IPS-18a (cell line): Measurements from ENCODE around the gene EGFL7.

Experiments used
- H3K27ac ChIP-seq: one replicate; pipeline ENCODE4 v1.5.1; 2013; ENCODE audit warnings: low read length
- H3K27me3 ChIP-seq: one replicate; pipeline ENCODE4 v1.6.1; 2013; ENCODE audit warnings: mild to moderate bottlenecking, low read length; ENCODE audit not compliant: control insufficient read depth, insufficient read depth
- H3K36me3 ChIP-seq: one replicate; pipeline ENCODE4 v1.6.1; 2013; ENCODE audit warnings: low read depth, low read length; ENCODE audit not compliant: control insufficient read depth
- H3K4me1 ChIP-seq: one replicate; pipeline ENCODE4 v1.6.1; 2013; ENCODE audit warnings: low read depth, low read length; ENCODE audit not compliant: control insufficient read depth
- H3K4me3 ChIP-seq: one replicate; pipeline ENCODE4 v1.5.1; 2013; ENCODE audit warnings: low read length
- H3K9ac ChIP-seq: one replicate; pipeline ENCODE4 v1.6.1; 2013; ENCODE audit warnings: mild to moderate bottlenecking, low read length, moderate library complexity
- H3K9me3 ChIP-seq: one replicate; pipeline ENCODE4 v1.6.1; 2013; ENCODE audit warnings: low read depth, low read length; ENCODE audit not compliant: control insufficient read depth

The EGFL7 gene

DNA sequence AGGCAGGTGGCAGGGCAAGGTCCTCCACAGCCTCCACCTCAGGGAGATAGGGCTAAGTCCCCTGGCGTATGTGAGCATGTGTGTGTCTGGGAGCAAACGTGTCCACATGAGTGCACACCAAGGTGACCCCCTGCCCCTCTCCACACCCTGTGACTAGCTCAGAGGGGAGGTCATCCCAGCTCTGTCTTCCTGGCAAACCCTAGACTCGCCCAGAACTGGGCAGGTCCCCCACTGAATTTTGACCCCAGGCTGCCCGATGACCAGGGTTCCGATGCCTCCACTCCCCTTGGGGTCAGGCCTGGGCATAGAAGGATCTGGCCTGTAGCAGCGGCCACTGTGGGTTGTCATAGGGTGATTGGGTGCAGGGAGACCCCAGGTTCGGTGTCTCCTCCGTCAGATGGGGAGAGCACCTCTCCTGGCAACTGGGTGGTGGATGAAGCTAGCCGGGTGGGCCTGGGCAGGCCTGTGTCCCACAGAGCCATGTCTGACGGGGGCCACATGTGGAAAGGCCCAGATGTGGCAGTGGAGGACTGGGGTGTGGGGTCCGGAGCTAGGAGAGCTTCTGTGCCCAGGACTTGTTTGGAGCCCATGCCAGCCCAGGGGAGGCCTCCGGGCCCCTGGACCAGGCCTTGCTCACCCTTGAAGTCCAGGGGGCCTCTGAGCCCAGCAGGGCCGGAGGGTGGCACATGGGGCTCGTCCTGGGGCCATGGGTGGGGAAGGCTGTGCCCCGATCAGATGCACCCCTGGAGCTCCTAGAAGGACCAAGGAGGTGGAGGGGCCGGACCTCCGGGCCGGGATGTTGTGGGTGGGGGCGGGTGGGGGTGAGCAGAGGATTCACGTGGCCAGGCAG lies 55.9 kb downstream of the EGFL7 start:
- H3K27ac ChIP-seq: no peak overlapping the region
- H3K4me1 ChIP-seq: peaks cover 7% of the 10 kb centered on the region
- H3K9ac ChIP-seq: no peak overlapping the region
- no peak overlapping the region for H3K4me3 ChIP-seq
- H3K27me3 ChIP-seq: no peaks in the 10 kb centered on the region
- no peaks in the 10 kb centered on the region for H3K9me3 ChIP-seq
- H3K36me3 ChIP-seq: peaks cover under 1% of the 10 kb centered on the region

DNA sequence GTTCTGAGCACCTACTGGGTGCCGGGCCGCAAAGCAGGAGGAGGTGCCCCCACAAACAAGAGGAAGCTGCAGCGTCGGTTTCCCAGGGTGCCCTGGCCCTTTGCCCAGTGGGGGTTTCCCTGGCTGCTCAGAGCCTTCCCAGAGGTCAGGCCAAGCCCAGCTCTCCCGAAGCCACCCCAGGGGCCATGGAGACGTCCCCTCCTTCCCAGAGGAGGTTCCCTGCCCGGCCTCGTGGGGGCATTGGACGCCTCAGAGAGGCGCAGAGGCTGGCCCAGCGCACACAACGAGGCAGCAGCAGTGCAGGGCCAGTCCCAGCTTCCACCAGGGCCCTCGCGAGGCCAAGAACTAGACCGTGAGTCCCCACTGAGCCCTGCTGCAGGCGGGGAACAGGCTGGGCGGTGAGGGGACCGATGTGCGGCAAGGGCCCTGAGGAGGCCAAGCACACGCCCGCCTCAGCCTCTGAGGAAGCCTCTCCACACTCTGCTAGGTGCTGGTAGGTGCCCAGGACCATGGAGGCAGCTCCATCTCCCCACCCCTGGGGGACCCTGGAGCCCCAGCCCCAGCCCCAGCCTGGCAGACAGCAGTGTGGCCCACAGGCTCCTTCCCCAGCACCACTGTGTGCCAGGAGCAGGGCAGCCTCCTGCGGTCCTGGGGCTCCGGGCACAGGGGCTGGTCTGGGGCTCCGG lies 56.6 kb downstream of the EGFL7 start:
- Histone ChIP-seq H3K4me3 (no peak overlapping the region), H3K27me3 (no peaks in the 10 kb centered on the region), H3K27ac (no peak overlapping the region), H3K36me3 (peaks cover 9% of the 10 kb centered on the region), H3K9ac (no peak overlapping the region), H3K4me1 (peaks cover 6% of the 10 kb centered on the region), H3K9me3 (no peaks in the 10 kb centered on the region)

DNA sequence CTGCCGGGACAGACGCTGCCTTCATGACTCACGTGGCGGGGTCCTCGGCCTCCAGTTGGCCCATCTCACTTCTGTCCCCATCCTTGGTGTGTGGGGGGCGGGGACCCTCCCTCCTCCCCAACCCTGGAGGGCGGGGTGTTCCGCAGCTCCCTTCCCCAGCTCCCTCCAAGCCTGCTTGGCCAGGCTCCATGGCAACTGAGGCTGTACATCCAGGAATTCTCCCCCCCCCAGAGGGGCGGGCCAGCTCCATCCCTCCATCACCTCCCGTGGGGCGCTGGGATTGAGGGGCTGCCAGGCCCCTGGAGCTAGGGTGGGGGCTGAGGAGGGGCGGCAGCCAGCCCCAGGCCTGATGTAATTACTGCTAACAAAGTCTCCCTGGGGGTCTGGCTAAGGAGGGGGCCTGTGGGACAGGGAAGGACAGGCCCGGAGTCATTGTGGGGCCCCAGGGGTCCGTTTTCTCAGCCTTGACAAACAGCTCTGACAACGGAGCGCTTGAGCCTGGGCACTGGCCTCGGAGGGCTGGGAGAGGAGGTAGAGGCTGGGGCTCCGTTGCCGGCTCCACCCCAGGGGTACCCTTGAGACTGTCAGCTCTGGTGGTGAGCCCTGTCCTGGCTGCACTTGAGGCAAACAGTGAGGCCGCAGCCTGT lies 57.7 kb downstream of the EGFL7 start:
- Histone ChIP-seq H3K9me3 (no peaks in the 10 kb centered on the region), H3K27me3 (no peaks in the 10 kb centered on the region), H3K4me1 (peaks cover 6% of the 10 kb centered on the region), H3K27ac (no peak overlapping the region), H3K9ac (peak overlapping the region; percentile 5), H3K36me3 (peaks cover 15% of the 10 kb centered on the region), H3K4me3 (no peak overlapping the region)

DNA sequence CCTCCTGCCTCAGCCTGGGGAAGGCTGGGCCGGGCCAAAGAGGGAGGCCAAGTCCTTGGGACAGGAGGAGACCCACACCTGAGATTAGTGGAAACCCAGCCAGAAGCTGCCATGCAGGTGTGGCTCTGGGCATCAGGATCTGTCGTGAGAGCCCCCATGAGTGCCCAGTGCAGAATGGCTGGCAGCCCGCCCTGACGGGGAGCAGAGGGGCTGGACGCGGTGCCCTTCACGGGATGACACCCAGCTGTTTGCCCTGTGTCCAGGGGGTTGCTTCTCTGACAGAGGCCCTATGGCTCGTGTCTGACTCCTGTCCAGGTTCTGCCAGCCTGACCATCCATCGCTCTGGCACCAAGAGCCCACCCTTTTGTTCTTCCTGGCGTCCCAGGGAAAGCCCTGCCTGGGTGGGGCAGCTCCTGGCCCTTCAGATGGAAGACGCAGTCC lies 58.2 kb downstream of the EGFL7 start:
- Histone ChIP-seq H3K36me3 (peaks cover 20% of the 10 kb centered on the region), H3K4me1 (peaks cover 9% of the 10 kb centered on the region), H3K27ac (no peak overlapping the region)

DNA sequence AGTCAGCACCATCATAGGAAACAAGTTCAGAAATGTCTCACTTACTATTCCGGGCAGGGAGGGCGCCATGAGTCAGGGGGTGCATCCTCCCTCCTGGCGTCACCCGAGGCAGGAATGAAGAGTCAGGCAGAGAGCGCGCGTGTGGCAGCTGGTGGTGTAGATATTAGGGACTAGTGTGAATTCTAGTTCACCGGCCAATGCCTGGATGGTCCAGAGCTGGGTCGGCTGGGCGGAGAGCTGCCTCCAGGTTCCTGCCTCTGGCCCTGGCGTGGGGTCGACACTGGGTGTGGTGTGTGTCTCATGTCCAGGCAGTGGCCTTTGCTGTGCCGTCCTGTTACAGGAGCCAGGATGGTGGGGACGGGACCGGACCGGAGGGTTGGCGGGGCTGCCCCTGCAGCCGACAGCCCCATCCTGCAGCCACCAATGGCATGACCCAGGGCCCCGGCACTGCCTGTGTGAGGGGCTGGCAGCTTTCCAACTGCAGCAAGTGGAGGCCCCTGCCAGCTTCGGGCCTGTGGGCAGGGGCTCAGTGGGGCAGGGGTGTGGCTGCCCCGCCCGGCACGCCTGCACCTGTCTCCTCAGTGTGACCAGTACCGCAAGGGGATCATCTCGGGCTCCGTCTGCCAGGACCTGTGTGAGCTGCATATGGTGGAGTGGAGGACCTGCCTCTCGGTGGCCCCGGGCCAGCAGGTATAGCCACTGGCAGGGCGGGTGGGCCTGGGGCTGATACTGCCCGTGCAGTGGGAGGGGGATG lies 58.8 kb downstream of the EGFL7 start:
- H3K4me3 ChIP-seq: no peak overlapping the region
- peaks cover 25% of the 10 kb centered on the region for H3K36me3 ChIP-seq
- no peaks in the 10 kb centered on the region for H3K27me3 ChIP-seq
- H3K9me3 ChIP-seq: no peaks in the 10 kb centered on the region
- H3K4me1 ChIP-seq: peaks cover 14% of the 10 kb centered on the region
- H3K9ac ChIP-seq: no peak overlapping the region
- H3K27ac ChIP-seq: no peak overlapping the region

More for the DNA sequence above, 58.2 kb downstream of the EGFL7 start:
- Histone ChIP-seq H3K9ac (no peak overlapping the region), H3K27me3 (no peaks in the 10 kb centered on the region), H3K9me3 (no peaks in the 10 kb centered on the region), H3K4me3 (no peak overlapping the region)
